Right atrium auricular region (tissue), 2 donors: Measurements from ENCODE around the gene CLDND1. TPM values are rescaled to one million over a fixed set of nuclear protein-coding genes. Genes with fewer than 3 reads are reported as not detected.

Source experiments
- DNase-seq: peaks from one replicate; pipeline ENCODE4 v3.0.0-alpha.2; 2019; ENCODE audit warnings: low spot score
- H3K27ac ChIP-seq, 2 donors: fragments of 200-600 bp; sonication (generic); 1 replicate in 1 of 2; 2 replicates in 1 of 2; pipeline ENCODE4 v1.5.1; 2016 to 2019
- H3K27me3 ChIP-seq, 2 donors: fragments of 200-600 bp; sonication (generic); one replicate each; pipeline versions ENCODE4 v1.5.1 to v1.6.0; 2017 to 2019
- H3K36me3 ChIP-seq: fragments of 200-600 bp; sonication (generic); one replicate; pipeline ENCODE4 v1.5.1; 2016
- H3K4me1 ChIP-seq, 2 donors: fragments of 200-600 bp; sonication (generic); one replicate each; pipeline versions ENCODE4 v1.5.1 to v1.6.0; 2017 to 2019
- H3K4me3 ChIP-seq, 2 donors: fragments of 200-600 bp; sonication (generic); 1 replicate in 1 of 2; 2 replicates in 1 of 2; pipeline ENCODE4 v1.5.1; 2017 to 2019; ENCODE audit warnings: mild to moderate bottlenecking in 1 of 2, moderate library complexity in 1 of 2
- H3K9me3 ChIP-seq, 2 donors: fragments of 200-600 bp; sonication (generic); one replicate each; pipeline ENCODE4 v1.5.1; 2019
- CTCF ChIP-seq, 2 donors: fragments of 200-600 bp; sonication (generic); IDR thresholded peaks; one replicate each; pipeline ENCODE4 v1.5.1; 2019; ENCODE audit warnings: antibody characterized with exemption in 2 of 2
- total RNA-seq, 2 donors: library from RNA; depleted of rRNA; stranded (reverse); fragments of >200 nt; gene quantifications; one replicate each; pipeline ENCODE4 v1.1.0, GENCODE V29; 2016

CLDND1 gene
- total RNA-seq, 2 donors from 2014 or later = 138 to 152 TPM

GRCh38 chr3:98531622-98532274, 9.0 kb upstream of the CLDND1 start, which contains the start of gene GPR15:
TSS of gene GPR15 (plus strand) at chr3:98531978. CDS start at chr3:98532034, 56 bp downstream.
- Histone ChIP-seq H3K27me3 (no peaks in the 10 kb centered on the region), H3K36me3 (no peaks in the 10 kb centered on the region), H3K27ac (no peak within 1 kb of the TSS), H3K4me1 (no peaks in the 10 kb centered on the region), H3K9me3 (no peaks in the 10 kb centered on the region), H3K4me3 (no peak within 1 kb of the TSS)
- no peak for TF ChIP-seq CTCF (IDR thresholded peaks at IDR 0.05)
- DNase-seq = no peak

GRCh38 chr3:98530676-98531075, 8.0 kb upstream of the CLDND1 start:
- no peak for TF ChIP-seq CTCF (IDR thresholded peaks at IDR 0.05)
- Histone ChIP-seq H3K4me1 (no peaks in the 10 kb centered on the region), H3K4me3 (no peak overlapping the region), H3K27me3 (no peaks in the 10 kb centered on the region), H3K36me3 (no peaks in the 10 kb centered on the region), H3K9me3 (no peaks in the 10 kb centered on the region), H3K27ac (no peak overlapping the region)
- no peak for DNase-seq

DNA sequence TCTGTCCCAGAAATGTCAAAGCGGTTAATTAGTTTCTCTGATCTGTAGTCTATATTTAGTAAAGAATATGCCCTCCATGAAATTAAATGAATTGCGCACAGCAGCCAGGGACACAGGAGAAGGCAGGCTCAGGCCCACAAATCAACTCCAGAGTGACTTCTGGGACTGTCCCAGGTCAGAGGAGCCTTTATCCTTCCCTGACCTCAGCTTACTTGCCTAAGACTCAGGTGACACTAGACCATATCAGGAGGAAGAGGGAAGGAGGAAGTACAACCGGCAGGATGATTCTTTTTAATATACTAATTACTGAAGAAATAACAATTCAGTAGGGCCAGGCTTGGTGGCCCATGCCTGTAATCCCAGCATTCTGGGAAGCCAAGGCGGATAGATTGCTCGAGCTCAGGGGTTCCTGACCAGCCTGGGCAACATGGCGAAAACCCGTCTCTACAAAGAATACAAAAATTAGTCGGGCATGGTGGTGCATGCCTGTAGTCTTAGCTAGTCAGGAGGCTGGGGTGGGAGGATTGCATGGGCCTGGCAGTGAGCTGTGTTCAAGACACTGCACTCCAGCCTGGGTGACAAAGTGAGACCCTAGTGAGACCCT, 7.3 kb upstream of the CLDND1 start:
- Histone ChIP-seq H3K9me3 (no peaks in the 10 kb centered on the region), H3K4me3 (no peak overlapping the region), H3K27me3 (no peaks in the 10 kb centered on the region), H3K36me3 (no peaks in the 10 kb centered on the region), H3K4me1 (no peaks in the 10 kb centered on the region), H3K27ac (no peak overlapping the region)
- no peak for DNase-seq
- no peak for TF ChIP-seq CTCF (IDR thresholded peaks at IDR 0.05)

DNA sequence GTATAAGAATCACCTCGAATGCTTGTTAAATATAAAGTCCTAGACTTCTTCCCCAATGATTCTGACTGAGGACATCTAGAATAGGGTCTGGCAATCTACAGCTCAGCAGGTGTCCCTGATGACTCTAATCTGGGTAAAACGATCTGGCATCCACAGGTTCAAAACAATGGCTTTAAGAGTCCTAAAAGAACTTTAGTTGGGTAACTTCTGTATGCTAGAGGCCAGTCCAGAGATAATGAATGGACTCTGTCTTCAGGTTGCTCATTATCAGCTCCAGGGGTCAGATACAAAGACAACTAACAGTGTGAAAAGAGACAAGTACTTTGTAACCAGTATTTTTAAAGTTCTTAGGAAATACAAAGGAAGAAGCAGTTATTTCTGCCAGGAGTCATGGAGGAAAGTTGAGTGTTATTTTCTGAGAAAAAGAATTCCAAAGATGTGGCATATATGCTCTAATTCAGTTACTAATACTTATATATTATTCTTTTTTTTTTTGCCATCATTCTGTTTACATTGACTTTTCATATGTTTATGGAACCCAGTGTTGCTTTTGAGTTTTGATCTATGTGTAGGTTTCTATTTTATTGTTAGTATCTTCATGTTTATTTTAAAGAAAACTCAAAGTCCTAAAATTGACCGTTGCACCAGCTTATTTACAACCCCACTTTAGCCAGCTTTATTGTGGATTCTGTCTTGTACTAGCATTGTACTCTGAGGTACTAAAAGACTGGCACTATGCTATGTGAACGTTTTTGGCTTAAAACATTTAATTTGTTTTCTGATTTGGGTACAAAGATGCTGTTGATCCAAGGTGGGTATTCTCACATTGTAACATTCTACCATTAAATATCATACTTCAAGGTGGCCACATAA, 6.0 kb upstream of the CLDND1 start:
- Histone ChIP-seq H3K9me3 (no peaks in the 10 kb centered on the region), H3K4me1 (no peaks in the 10 kb centered on the region), H3K4me3 (no peak overlapping the region), H3K36me3 (no peaks in the 10 kb centered on the region), H3K27ac (no peak overlapping the region), H3K27me3 (no peaks in the 10 kb centered on the region)
- no peak for TF ChIP-seq CTCF (IDR thresholded peaks at IDR 0.05)
- DNase-seq = no peak

DNA sequence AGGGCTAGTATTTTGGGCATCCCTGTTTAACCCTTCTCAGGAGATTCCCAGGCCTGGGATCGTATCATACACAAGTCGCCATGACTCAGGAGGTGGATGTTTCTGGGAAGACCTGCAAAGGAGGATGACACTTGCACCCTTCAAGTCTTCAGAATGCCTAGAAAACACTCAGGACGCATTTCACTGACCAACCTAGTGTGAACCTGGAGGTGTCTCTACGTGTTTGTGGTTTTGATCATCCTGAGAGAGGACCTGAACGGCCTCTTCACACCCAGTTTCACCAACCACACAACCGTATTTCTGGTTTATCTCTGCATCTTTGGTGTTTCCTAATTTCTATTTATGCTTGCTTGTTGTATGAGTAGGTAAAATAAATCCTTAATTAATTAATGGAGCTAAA, 2.8 kb upstream of the CLDND1 start:
- Histone ChIP-seq H3K9me3 (no peaks in the 10 kb centered on the region), H3K27me3 (no peaks in the 10 kb centered on the region), H3K4me1 (peaks cover 0 to 16% of the 10 kb centered on the region in 2 donors), H3K4me3 (no peak overlapping the region), H3K36me3 (no peaks in the 10 kb centered on the region), H3K27ac (no peak overlapping the region)
- no peak for DNase-seq
- TF ChIP-seq CTCF (IDR thresholded peaks at IDR 0.05) = no peak
